Cortex of kidney (tissue), 1 donor: ENCODE measurements around the gene PPP1R9B.

ENCODE experiments used
- DNase-seq: peaks from one replicate; lab custom pipeline; 2025; lab: John Stamatoyannopoulos, UW

The PPP1R9B gene

GRCh38 chr17:50088952-50089825 is 61.3 kb downstream of the PPP1R9B start:
- no peak for DNase-seq

- DNase-seq = no peak
These were observed 62.5 kb downstream of the PPP1R9B start for GRCh38 chr17:50087912-50088405.

- DNase-seq = no peak
These were observed 63.1 kb downstream of the PPP1R9B start for GRCh38 chr17:50087246-50087911.
